ENCODE data around the gene SAFB. TPM values are rescaled to one million over a fixed set of nuclear protein-coding genes. Genes with fewer than 3 reads are reported as not detected.

Gene SAFB
- total RNA-seq: 100 to 1,000 TPM; 128 to 129 TPM

GRCh38 chr19:5622465-5623396, at the start of gene SAFB, which contains the start of gene SAFB2:
Gene SAFB, plus strand, starts transcription at chr19:5623083. Its CDS starts 123 bp downstream, at chr19:5623206.
Gene SAFB2, minus strand, starts transcription at chr19:5622776. Its CDS starts 61 bp downstream, at chr19:5622715.
- ChIA-PET CTCF (interaction anchor here (1.1 to 1.8 kb wide), 2 partner anchors 64 to 67 kb away, joined by 5 to 9 read pairs; no protein-coding TSS in a partner anchor), POLR2A (interaction anchor here (0.6 to 2.6 kb wide), 6 partner anchors 10 to 182 kb away, joined by 3 to 13 read pairs (median 3); partner anchors contain the start of genes CATSPERD and LONP1)

GRCh38 chr19:5575590-5575989, 47.3 kb upstream of the SAFB start:
- POLR2A ChIA-PET: no interaction called here

GRCh38 chr19:5578097-5578846, 44.6 kb upstream of the SAFB start:
- ChIA-PET CTCF (no interaction called here), POLR2A (no interaction called here)

More at GRCh38 chr19:5575590-5575989, 47.3 kb upstream of the SAFB start:
- CTCF ChIA-PET: no interaction called here

- POLR2A ChIA-PET: no interaction called here
- CTCF ChIA-PET: no interaction called here
These were observed 43.6 kb upstream of the SAFB start for GRCh38 chr19:5579286-5579685.

- CTCF ChIA-PET: no interaction called here
- POLR2A ChIA-PET: no interaction called here
These were observed 43.2 kb upstream of the SAFB start for GRCh38 chr19:5579697-5580096.

- ChIA-PET POLR2A (no interaction called here), CTCF (no interaction called here)
These were observed 42.7 kb upstream of the SAFB start for GRCh38 chr19:5580161-5580571.

- ChIA-PET CTCF (no interaction called here), POLR2A (no interaction called here)
These were observed 37.2 kb upstream of the SAFB start for GRCh38 chr19:5585461-5586299.

GRCh38 chr19:5586300-5587070, 36.4 kb upstream of the SAFB start:
- ChIA-PET CTCF (no interaction called here), POLR2A (interaction anchor here (0.6 kb wide), 1 partner anchor 603 kb away, joined by 11 read pairs; no protein-coding TSS in a partner anchor)

GRCh38 chr19:5587071-5587455, 35.8 kb upstream of the SAFB start:
- CTCF ChIA-PET: no interaction called here

GRCh38 chr19:5587661-5588060, 35.2 kb upstream of the SAFB start:
- CTCF ChIA-PET: no interaction called here
- POLR2A ChIA-PET: no interaction called here

More at GRCh38 chr19:5587071-5587455, 35.8 kb upstream of the SAFB start:
- POLR2A ChIA-PET: no interaction called here

- CTCF ChIA-PET: no interaction called here
- POLR2A ChIA-PET: no interaction called here
These were observed 34.4 kb upstream of the SAFB start for GRCh38 chr19:5588441-5588840.

- ChIA-PET POLR2A (no interaction called here), CTCF (no interaction called here)
These were observed 33.8 kb upstream of the SAFB start for GRCh38 chr19:5588906-5589676.

GRCh38 chr19:5590151-5590864, 32.6 kb upstream of the SAFB start:
- CTCF ChIA-PET: no interaction called here
- POLR2A ChIA-PET: no interaction called here

GRCh38 chr19:5590865-5591154, 32.1 kb upstream of the SAFB start:
- ChIA-PET POLR2A (no interaction called here), CTCF (no interaction called here)

GRCh38 chr19:5591476-5591875, 31.4 kb upstream of the SAFB start:
- ChIA-PET POLR2A (no interaction called here), CTCF (interaction anchor here (0.7 kb wide), 1 partner anchor 313 kb away, joined by 3 read pairs; no protein-coding TSS in a partner anchor)

- ChIA-PET POLR2A (no interaction called here), CTCF (interaction anchor here (0.9 kb wide), 1 partner anchor 9 kb away, joined by 3 read pairs; no protein-coding TSS in a partner anchor)
These were observed 30.1 kb upstream of the SAFB start for GRCh38 chr19:5592531-5593342.

All from activated CD8-positive, alpha-beta memory T cell treated with anti-CD3 and anti-CD28 coated beads for 36 hours (primary cell).